Epithelial cell of proximal tubule (primary cell): ENCODE data around the gene OSBPL5. TPM values are rescaled to one million over a fixed set of nuclear protein-coding genes. Genes with fewer than 3 reads are reported as not detected.
A peak's percentile ranks its signal among the peaks of the same experiment; 100 is the strongest.

Experiments
- DNase-seq: peaks from one replicate; pipeline ENCODE4 v3.0.0-alpha.2; 2011; ENCODE audit warnings: low read depth
- H3K4me3 ChIP-seq: 2 replicates; pipeline ENCODE4 v1.5.1; 2011; ENCODE audit warnings: low read depth, mild to moderate bottlenecking, low read length
- CTCF ChIP-seq: conservative IDR thresholded peaks from 2 replicates; pipeline ENCODE4 v1.5.1; 2012; ENCODE audit warnings: low read depth, mild to moderate bottlenecking, low read length
- total RNA-seq: library from RNA; depleted of rRNA; stranded (reverse); fragments of >200 nt; gene quantifications from 2 replicates; pipeline ENCODE4 v1.2.3, GENCODE V29; 2015

Gene OSBPL5
- total RNA-seq, 1 donor from 2014 or later = 25.3 TPM

DNA sequence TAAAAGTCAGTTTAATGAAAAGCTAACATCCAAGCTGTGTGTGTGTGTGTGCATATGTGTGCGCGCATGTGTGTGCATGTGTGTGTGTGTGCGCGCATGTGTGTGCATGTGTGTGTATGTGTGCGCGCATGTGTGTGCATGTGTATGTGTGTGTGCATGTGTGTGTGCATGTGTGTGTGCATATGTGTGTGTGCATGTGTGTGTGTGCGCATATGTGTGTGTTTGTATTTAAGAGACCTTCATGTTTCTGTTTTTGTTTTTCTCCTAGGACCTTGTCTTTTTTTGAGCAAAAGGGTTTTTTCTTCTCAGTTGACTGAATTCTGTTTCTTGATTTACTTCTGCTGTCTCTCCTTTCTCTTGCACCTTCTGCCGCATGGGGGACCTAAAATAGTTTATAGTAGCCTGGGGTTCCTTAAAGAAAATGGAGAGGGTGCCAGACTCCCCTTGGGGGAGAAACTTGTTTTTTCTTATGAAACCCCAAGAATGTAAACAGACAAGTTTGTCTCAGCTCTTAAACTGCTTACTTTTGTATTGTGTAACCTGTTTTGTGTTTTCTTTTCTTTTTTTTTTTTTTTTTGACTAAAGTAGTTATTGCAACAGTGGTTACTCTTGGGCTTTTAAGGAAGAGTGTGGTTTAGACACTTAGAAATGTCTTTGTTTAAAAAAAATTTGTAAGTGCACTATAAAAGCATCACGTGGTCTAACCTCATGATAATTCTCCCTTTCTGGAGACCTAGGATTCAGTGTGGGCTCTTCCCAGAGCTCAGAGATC lies 53.0 kb downstream of the OSBPL5 start:
- TF ChIP-seq CTCF = no peak
- no peak for DNase-seq
- H3K4me3 ChIP-seq = no peak overlapping the region

- DNase-seq = no peak
- no peak for TF ChIP-seq CTCF
- no peak overlapping the region for H3K4me3 ChIP-seq
Observed at GRCh38 chr11:3111466-3111865, 53.6 kb downstream of the OSBPL5 start.

GRCh38 chr11:3109921-3110706 lies 55.0 kb downstream of the OSBPL5 start:
- no peak overlapping the region for H3K4me3 ChIP-seq
- TF ChIP-seq CTCF = peak; percentile 75
- no peak for DNase-seq

GRCh38 chr11:3109434-3109833 lies 55.7 kb downstream of the OSBPL5 start:
- TF ChIP-seq CTCF = no peak
- H3K4me3 ChIP-seq = no peak overlapping the region
- no peak for DNase-seq

GRCh38 chr11:3108183-3108721 lies 56.9 kb downstream of the OSBPL5 start:
- TF ChIP-seq CTCF = no peak
- H3K4me3 ChIP-seq = no peak overlapping the region
- DNase-seq = no peak

GRCh38 chr11:3107608-3108182 lies 57.4 kb downstream of the OSBPL5 start:
- no peak overlapping the region for H3K4me3 ChIP-seq
- no peak for TF ChIP-seq CTCF
- no peak for DNase-seq
